Measurements from ENCODE around the gene CYP4F11.
"Not testable (repeated sequence)": the region's sequence is repeated elsewhere in the genome, so short reads cannot be mapped to it uniquely, and the experiment has no call there.

The CYP4F11 gene

DNA sequence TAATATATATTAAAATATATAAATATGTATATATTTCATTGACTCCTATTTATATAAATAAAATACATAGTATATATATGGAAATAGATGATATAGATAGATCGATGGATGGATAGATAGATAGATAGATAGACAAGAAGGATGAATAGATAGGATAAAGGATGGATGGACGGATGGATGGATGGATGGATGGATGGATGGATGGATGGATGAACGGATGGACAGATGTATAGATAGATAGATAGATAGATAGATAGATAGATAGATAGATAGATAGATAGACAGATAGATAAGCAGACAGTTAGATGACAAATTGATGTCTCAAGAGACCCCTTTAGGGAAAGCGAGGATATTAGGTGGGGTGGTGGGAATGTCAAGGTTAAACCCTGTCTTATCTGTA lies 15.1 kb downstream of the CYP4F11 start:
- DNase-seq = no peak

DNA sequence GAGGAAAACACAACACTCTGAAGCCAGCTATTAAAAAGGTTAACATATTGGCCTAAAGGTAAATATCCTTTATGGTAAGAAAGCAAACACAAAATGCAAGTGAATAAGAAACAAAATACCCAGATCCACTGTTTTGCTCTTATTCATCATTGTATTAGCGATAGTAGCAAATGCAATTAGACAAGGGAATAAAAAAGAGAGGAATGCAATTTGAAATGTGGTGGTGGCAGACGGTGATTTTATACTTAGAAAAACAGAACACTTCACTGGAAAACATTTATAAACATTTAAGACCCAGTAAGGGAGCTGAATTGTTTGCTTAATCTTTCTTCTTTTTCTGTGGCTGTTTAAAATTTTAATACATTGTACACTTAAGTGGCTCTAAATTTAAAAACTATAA lies 19.2 kb downstream of the CYP4F11 start:
- DNase-seq = no peak

DNA sequence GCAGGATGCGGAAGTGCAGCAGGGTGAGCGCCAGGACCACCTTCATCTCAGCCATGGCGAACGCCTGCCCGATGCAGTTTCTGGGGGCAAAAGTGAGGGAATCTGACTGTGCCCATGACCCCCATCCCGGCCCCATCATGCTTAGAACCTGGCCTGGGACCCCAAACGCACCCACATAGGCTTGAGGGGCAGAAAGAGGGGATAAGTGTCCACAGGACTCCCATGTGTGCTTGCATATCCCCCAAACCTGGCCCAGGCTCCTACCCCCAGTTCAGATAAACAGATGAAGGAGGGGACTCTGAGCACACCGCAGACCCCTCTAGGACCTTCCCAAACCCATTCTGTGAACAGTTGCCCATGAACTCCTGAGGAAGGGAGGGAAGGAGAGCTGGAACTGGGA lies 20.5 kb downstream of the CYP4F11 start:
- no peak for DNase-seq

DNA sequence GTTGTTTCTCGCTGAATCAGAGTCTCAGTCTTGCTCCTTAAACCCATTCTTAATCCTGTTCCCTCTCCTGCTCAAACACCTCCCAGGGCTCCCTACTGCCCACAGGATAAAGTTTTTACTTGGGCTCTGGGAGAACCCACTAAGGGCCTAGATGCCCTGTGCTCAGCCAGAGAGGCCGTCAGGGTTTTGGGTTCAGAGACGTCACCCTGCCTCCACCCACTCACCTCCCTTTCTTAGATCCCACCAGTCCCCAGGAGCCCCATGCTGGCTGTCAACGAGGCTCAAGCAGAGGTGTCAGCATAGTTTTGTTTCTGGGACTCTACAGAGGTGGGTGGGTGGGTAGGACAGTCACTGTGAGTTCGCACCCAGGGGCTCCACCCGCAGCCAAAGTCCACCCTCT lies 20.9 kb downstream of the CYP4F11 start:
- DNase-seq = no peak

DNA sequence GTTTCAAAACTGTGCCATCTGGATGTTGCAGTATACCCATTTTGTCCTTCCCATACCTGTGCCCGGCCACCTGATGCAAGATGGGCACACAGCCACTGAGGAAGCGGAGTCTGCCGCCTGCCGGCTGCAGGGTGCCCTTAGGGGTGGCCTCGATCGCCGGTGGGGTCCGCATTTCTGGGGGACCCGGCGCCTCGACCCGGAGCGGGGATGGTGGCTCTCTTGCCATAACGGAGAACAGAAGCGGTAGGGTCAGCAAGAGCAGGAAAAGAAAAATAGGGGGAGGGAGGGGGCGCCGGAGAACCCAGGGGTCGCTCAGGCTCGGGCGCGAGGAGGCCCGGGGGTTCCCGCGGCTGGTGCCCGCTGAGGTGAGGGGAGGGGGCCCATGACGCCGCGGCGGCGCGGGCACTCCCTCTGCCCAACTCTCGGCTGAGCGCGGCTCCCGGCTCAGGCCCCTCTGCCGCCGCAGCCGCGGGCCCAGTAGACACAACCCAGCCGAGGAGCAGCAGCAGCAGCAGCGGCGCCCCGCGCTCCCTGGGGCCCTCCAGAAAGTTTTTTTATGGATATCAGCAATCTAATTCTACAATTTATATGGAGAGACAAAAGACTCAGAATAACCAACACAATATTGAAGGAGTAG lies 22.6 kb downstream of the CYP4F11 start:
- DNase-seq = no peak

DNA sequence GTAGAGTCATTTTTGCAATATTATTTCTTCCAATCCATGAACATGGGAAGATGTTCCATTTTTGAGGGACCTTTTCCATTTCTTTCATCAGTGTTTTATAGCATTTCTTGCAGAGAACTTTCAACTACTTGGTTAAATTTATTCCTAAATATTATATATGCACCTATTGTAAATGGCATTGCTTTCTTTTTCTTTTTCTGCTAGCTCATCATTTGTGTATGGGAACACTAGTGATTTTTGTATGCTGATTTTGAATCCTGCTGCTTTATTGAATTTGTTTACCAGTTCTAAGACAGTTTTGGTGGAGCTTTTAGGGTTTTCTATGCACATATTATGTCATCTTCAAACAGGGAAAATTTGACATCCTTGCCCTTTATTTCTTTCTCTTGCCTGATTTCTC lies 29.3 kb downstream of the CYP4F11 start:
- DNase-seq = no peak

DNA sequence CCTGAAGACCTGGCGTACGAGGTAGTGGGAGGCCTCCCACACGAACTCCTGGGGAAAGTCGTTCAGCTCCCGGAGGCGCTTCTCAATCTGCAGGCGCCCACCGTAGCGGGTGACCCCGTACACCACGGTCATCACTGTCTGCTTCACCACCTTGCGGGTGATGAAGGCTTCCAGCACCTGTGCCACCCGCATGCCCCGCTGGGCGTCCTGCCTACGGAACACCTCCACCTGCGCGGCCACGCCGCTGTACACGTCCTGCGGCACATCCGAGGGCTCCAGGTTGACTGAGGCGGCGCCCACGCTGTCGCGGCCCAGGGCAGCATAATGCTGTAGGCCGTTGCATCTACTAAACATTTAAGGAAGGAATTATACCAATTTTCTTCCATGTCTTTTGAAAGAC lies 31.4 kb downstream of the CYP4F11 start:
- not testable (repeated sequence) for DNase-seq

DNA sequence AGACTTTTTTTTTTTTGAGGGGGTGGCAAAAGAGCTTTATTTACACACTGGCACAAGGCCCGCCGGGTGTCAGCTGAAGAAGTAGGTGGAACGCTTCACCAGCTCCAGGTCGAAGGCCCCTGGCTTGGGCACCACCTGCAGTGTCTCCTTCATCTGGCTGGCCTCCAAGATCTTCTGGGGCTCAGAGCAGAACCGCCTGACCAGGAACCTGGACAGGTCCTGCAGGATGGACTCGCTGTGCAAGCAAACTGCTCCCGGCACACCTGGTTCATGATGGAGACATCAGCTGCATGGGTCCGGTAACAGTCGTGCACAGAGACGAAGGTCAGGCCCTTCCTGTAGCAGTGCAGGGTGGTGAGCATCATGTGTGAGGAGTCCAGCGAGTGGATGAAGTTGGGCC lies 32.1 kb downstream of the CYP4F11 start:
- no peak for DNase-seq

DNA sequence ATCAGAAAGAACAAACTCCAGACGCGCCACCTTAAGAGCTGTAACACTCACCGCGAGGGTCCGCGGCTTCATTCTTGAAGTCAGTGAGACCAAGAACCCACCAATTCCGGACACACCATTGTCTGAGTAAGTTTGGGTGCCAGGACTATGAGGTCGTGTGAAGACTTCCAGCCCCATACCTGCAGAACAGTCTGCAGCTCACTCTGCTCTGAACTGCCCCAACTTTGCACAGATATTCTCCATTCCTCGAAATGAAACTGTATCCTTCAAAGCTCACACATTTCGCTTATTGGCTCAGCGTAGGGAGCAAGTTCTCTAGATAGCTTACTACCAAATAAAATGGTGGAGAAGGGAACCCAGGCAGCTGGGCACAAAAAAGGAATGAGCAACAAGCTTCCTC lies 33.8 kb downstream of the CYP4F11 start:
- DNase-seq = no peak

DNA sequence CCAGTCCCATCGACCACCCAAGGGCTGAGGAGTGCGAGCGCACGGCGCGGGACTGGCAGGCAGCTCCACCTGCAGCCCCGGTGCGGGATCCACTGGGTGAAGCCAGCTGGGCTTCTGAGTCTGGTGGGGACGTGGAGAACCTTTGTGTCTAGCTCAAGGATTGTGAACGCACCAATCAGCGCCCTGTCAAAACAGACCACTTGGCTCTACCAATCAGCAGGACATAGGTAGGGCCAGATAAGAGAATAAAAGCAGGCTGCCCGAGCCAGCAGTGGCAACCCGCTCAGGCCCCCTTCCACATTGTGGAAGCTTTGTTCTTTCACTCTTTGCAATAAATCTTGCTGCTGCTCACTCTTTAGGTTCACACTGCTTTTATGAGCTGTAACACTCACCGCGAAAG lies 34.3 kb downstream of the CYP4F11 start:
- DNase-seq = not testable (repeated sequence)

DNA sequence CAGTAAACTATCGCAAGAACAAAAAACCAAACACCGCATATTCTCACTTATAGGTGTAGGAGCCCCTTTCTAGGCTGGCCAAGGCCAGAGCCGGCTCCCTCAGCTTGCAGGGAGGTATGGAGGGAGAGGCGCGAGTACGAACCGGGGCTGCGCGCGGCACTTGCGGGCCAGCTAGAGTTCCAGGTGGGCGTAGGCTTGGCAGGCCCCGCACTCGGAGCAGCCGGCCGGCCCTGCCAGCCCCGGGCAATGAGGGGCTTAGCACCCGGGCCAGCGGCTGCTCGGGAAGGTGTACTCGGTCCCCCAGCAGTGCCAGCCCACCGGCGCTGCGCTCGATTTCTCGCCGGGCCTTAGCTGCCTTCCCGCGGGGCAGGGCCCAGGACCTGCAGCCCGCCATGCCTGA lies 34.8 kb downstream of the CYP4F11 start:
- not testable (repeated sequence) for DNase-seq

DNA sequence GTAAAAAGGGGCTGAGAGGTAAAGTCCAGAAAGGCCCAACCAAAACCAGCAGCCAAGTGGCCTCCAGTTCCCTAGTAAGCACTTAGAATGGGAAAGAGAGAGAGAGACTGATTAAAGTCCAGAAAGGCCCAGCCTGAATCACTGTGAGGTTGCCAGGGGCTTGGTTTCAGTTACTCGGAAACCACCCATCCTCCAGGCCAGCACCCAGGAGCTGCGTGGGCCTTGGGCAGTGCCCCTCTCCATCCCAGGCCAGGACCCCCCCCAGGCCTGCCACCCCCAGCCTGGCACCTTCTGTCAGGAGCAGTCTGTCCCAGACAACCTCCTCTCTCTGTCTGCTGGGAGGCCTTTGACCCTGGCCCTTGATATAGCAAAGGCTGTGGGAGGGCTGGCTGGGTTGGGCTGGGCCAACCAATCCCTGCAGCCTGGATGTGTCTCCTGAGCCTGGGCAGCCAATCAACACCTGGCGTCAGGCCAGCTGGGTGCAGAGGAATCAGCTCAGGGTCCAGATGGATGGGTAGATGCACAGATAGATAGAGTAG lies 36.5 kb downstream of the CYP4F11 start, which contains the start of gene CYP4F2:
CYP4F2 (minus strand) TSS at position 337 of the 539 bp plus-strand sequence. CDS start 463 bp downstream, outside the sequence.
- DNase-seq = no peak

DNA sequence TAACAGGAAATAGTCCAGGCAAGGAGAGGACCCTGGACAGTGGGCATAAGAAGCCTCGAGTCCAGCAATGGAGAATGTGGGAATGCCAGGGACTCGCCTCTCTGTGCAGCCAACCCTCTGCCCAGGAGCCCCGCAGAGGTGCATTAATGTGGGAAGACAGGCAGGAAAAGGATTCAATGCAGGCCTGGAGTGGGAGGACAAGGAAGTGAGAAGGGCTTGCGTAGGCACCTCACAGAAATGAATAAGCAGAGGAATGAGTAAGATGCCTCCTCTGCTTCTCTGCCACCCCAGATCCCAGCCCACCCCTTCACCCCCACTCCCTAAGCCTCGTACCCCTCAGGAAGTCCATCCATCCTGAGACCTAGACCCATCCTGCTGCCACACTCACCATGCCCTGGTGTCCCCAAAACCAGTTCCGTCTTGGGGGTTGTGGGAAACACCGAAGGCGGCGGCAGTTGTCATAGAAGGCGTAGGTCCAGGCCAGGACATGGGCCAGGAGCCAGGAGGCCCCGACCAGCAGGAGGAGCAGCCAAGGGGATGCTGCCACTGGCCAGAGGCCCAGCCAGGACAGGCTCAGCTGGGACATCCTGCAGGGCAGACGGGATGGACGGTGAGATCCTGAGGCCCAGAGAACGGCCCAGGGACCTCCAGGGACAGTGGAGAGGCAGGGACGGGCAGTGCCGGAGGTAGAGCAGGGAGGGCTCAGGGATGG lies 37.1 kb downstream of the CYP4F11 start:
- DNase-seq = no peak

DNA sequence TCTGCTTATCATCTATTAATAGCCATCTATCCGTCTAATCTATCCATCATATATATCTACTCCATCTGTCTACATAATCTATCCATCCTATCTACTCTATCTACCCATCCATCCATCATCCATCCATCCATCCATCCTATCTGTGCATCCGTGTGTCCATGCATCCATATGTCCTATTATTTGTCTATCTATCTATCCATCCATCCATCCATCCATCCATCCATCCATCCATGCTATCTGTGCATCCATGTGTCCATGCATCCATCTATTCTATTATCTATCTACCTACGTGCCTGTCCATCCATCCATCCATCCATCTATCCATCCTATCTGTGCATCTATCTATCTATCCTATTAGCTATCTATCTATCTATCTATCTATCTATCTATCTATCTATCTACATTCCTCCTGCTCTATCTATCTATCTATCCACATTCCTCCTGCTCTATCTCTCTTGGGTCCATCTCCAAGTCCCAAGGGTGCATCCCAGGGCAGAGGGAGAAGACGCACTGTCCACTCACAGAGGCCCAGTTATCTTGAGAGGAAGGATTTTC lies 38.4 kb downstream of the CYP4F11 start:
- DNase-seq = no peak

DNA sequence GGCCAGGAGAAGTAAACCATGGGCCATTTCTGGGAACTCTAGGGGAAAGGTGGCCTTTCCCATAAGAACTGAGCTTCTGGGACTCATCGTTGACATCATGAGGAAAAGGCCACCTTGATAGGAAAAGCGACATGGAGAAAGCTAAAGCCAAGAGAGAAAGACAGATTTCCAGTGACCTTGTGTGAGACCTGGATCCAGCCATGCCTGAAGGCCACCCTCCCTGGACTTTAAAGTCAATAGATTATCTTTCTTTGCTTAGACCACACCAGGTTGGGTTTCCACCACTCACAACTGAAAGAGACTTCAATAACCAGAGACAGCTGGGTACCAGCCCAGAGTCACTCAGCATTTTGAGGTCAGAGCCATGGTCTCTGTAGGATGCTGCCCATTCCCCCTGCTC lies 40.0 kb downstream of the CYP4F11 start:
- DNase-seq = no peak

DNA sequence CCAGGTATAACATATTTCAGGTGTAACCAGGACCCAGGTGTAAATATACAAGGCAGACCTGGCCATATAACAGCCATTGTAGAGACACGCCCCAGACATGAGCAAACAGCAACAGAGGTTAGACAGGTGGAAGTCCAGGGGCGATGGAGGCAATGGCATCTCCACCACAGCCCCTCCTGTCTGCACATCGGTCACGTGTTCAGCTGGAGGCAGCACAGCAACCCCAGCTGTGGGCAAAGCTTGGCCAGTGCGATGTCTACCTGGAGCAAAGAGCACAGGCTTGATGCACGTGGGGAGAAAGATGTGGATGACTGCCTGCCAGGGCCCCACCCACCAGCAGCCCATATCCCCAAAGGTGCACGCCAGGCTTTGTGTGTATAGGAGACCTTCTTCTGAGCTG lies 40.9 kb downstream of the CYP4F11 start:
- no peak for DNase-seq

DNA sequence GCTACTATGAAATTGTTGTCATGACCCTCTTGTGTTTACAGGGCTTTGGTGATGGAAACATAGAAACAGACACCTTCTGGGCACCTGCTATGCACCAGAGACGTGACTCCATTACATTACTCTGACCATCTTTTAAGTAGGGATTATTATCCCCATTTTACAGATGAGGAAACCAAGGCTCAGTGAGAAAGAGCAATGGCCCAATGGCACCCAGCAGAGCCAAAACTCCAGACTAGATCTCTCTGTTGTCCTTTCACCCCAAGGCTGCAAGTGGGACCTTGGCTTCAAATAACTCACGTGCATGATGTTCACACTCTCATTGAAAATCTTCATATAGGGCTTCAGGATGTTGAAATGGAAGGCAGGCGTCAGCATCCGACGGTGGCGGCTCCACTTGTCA lies 42.3 kb downstream of the CYP4F11 start:
- DNase-seq = no peak

DNA sequence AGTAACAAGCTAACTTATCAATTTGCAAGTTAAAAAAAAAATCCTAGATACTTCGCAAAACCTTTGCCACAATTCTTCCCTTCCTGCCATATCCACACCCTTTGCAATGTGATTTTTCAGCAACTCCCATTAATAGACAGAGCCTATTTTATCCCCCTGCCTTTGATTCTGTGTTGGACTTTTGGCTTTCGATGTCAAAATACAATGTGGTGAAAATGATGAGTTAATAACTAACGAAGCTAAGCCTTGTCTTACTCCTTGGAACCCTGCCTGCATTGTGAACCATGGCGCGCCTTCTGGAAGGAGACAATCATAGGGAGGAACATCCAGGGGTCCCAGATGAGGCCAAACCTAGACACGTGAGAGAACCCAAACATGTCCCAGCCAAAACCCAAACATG lies 42.9 kb downstream of the CYP4F11 start:
- DNase-seq = no peak

DNA sequence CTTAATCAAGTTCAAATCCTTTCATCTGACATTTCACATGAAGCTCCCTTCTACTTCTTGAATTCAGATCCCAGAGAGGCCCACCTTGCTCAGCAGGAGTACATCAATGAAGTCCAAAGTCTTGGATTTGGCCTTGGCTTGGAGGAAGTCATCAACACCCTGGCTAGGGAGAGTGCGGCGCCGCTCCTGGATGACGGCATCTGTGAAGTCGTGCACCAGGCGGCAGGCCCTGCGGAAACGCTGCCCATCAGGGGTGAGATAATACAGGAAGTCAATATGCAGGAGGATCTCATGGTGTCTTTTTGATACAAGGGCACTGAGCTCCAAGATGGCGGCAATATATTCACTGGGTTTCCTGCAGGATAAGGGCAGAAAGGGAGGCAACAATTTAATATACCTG lies 45.0 kb downstream of the CYP4F11 start:
- not testable (repeated sequence) for DNase-seq

DNA sequence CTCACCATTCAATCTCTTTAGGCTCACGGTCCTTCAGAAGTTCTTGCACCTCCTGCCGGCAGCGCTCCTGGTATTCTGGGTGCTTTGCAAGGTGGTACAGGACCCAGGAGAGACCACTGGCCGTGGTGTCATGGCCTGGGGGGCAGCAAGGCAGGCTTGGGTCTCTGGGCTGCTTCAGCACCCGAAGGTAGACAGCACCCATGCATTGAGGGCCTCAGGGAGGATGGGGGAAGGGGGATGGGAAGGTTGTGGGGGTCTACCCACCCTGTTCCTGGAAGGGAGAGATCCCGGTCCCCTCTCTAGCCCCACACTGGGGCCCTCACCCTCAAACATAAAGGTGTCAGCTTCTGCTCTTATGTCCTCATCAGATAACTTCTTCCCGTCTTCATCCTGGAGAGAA lies 48.4 kb downstream of the CYP4F11 start:
- no peak for DNase-seq

DNA sequence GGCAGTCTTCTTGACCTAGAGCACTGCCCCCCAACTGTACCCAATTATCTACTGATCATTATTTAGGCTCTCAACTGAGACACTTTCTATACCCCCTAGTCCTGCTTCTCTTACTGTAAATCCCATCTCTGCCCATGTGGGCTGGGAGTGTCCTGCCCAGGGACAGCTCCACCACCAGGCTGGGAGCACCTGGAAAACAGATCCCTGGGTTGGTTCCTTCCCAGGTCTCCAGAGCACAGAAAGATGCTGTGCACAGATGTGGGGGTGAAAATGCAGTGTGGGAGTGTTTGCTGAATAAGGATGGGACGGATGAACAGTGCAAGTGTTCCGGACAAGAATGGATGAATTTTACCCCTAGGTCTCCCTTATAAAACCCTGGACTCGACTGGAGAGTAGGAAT lies 49.2 kb downstream of the CYP4F11 start:
- no peak for DNase-seq

DNA sequence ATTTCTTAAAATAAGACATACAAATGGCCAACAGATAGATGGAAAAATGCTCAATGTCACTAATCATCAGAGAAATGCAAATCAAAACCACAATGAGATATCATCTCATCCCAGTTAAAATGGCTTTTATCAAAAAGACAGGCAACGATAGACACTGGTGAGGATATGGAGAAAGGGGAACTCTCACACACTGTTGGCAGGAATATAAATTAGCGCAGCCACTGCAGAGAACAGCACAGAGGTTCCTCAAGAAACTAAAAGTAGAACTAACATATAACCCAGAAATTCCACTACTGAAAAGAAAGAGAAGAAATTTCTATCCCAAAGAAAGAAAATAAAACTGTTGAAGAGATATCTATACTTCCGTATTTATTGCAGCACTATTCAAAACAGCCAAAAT lies 51.0 kb downstream of the CYP4F11 start:
- DNase-seq = not testable (repeated sequence)

DNA sequence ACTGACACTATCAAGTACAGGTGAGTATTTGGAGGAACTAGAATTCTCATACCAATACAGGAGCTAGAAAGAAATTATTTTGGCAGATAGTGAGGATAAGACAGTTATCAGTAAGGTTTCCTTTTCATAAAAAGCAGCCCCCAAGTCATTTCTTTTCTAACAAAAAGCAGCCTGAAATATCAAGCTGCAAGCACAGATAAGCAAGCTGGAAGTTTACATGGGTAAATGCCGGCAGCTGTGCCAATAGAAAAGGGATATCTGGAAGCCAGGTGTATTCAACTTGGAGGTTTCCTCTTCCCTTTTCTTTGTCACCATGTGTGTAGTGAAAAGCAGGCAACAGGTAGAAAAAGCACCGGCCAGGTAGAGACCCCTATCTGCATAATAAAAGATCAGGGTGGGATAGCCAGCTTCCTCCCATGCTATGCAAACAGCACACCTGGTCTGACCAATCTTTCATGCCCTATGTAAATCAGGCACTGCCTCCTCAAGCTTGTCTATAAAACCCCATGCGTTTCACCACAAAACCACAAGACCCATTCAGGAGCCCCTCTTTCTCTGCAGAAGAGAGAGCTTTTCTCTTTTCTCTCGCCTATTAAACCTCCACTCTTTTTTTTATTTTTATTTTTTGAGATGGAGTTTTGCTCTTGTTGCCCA lies 59.4 kb downstream of the CYP4F11 start:
- no peak for DNase-seq

DNA sequence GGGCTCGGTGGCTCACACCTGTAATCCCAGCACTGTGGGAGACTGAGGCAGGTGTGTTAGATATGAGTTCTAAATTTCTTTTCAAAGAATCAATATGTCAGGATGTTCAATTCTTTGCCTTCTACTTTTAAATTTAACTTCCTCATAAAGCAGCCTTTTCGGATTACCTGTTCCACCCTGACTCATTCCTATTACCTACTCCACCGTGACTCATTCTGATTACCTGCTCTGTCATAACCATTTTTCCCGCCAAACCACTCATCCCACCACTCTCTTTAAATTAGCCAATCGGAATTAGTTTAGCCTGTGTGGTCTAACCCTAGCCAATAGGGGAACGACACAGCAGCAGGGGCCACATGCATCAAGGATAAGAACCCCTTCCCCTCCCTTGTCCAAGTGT lies 60.6 kb downstream of the CYP4F11 start:
- DNase-seq = not testable (repeated sequence)

Data from hippocampal formation (tissue), 2 donors.